Epithelial cell of proximal tubule (primary cell): ENCODE measurements around the gene SCARB1. TPM values are rescaled to one million over a fixed set of nuclear protein-coding genes. Genes with fewer than 3 reads are reported as not detected.

ENCODE experiments used
- DNase-seq: peaks from one replicate; pipeline ENCODE4 v3.0.0-alpha.2; 2011; ENCODE audit warnings: low read depth
- H3K4me3 ChIP-seq: 2 replicates; pipeline ENCODE4 v1.5.1; 2011; ENCODE audit warnings: low read depth, mild to moderate bottlenecking, low read length
- CTCF ChIP-seq: conservative IDR thresholded peaks from 2 replicates; pipeline ENCODE4 v1.5.1; 2012; ENCODE audit warnings: low read depth, mild to moderate bottlenecking, low read length
- total RNA-seq: library from RNA; depleted of rRNA; stranded (reverse); fragments of >200 nt; gene quantifications from 2 replicates; pipeline ENCODE4 v1.2.3, GENCODE V29; 2015

The SCARB1 gene
- total RNA-seq, 1 donor from 2014 or later, result 21.9 TPM

- TF ChIP-seq CTCF, result no peak
- no peak overlapping the region for H3K4me3 ChIP-seq
- peak; percentile 99 for DNase-seq
Observed at GRCh38 chr12:124747426-124748161, 116.1 kb downstream of the SCARB1 start.

GRCh38 chr12:124746649-124747425 is 116.8 kb downstream of the SCARB1 start:
- H3K4me3 ChIP-seq, result no peak overlapping the region
- no peak for DNase-seq
- no peak for TF ChIP-seq CTCF

GRCh38 chr12:124745891-124746570 is 117.6 kb downstream of the SCARB1 start:
- no peak for DNase-seq
- H3K4me3 ChIP-seq, result peak overlapping the region; percentile 7

GRCh38 chr12:124745465-124745890 is 118.2 kb downstream of the SCARB1 start:
- no peak for DNase-seq
- no peak for TF ChIP-seq CTCF
- H3K4me3 ChIP-seq, result peak overlapping the region; percentile 7

More at GRCh38 chr12:124745891-124746570, 117.6 kb downstream of the SCARB1 start:
- TF ChIP-seq CTCF, result no peak

GRCh38 chr12:124744659-124745464 is 118.8 kb downstream of the SCARB1 start:
- no peak for DNase-seq
- H3K4me3 ChIP-seq, result no peak overlapping the region
- no peak for TF ChIP-seq CTCF

- H3K4me3 ChIP-seq, result no peak overlapping the region
- TF ChIP-seq CTCF, result no peak
- no peak for DNase-seq
Observed at GRCh38 chr12:124744273-124744640, 119.4 kb downstream of the SCARB1 start.
